K562 (cell line): Measurements from ENCODE around the gene ZNF467. TPM values are rescaled to one million over a fixed set of nuclear protein-coding genes. Genes with fewer than 3 reads are reported as not detected.

ENCODE experiments used
- BMI1 ChIP-seq: fragments of 150-350 bp; IDR thresholded peaks from 2 replicates; pipeline ENCODE4 v1.6.1; 2014; ENCODE audit warnings: low read length
- CEBPG ChIP-seq, 3 experiments: fragments of 200-800 bp in 1 of 3; sonication (Bioruptor generic) in 1 of 3; sonication (generic) in 1 of 3; formaldehyde crosslinking in 1 of 3; IDR thresholded peaks in 2 of 3; conservative IDR thresholded peaks in 1 of 3; 2 replicates each; pipeline versions ENCODE4 v1.6.1 to v1.8.0; 2016 to 2022; ENCODE audit warnings: missing compliant biosample characterization in 2 of 3, missing genetic modification characterization in 2 of 3, mild to moderate bottlenecking in 1 of 3, missing genetic modification reagents in 1 of 3
- EP300 ChIP-seq: IDR thresholded peaks from 2 replicates; pipeline ENCODE4 v1.6.1; 2012; ENCODE audit warnings: low read length, improper control_type of control experiment
- HDAC1 ChIP-seq, 2 experiments: fragments of 450-650 bp; IDR thresholded peaks; 2 replicates each; pipeline ENCODE4 v1.6.1; 2016 to 2017; ENCODE audit warnings: inconsistent platforms in 1 of 2, mild to moderate bottlenecking in 1 of 2, moderate library complexity in 1 of 2
- HNRNPH1 ChIP-seq: fragments of 200-400 bp; formaldehyde crosslinking; optimal IDR thresholded peaks from 2 replicates; pipeline ENCODE3; 2017; ENCODE audit warnings: low read depth, mild to moderate bottlenecking, low read length, moderate library complexity
- HNRNPK ChIP-seq: fragments of 200-400 bp; formaldehyde crosslinking; IDR thresholded peaks from one replicate; pipeline ENCODE4 v1.6.1; 2018; ENCODE audit warnings: mild to moderate bottlenecking, low read depth, low read length; ENCODE audit not compliant: poor library complexity, severe bottlenecking
- KDM5B ChIP-seq: fragments of 200-600 bp; sonication (generic); IDR thresholded peaks from 2 replicates; pipeline ENCODE4 v1.6.1; 2012; ENCODE audit warnings: low read depth, mild to moderate bottlenecking, moderate library complexity, low read length, control low read depth, inconsistent platforms; ENCODE audit not compliant: insufficient replicate concordance
- KLF13 ChIP-seq: fragments of 450-650 bp; IDR thresholded peaks from 2 replicates; pipeline ENCODE4 v1.6.1; 2016; ENCODE audit warnings: missing genetic modification characterization, low read depth, mild to moderate bottlenecking, missing compliant biosample characterization, moderate library complexity, borderline replicate concordance
- KLF16 ChIP-seq: IDR thresholded peaks from 2 replicates; pipeline ENCODE4 v1.6.1; 2016; ENCODE audit warnings: antibody characterized with exemption
- MAFK ChIP-seq: IDR thresholded peaks from 2 replicates; pipeline ENCODE4 v1.6.1; 2011; ENCODE audit warnings: low read length, improper control_type of control experiment
- MYC ChIP-seq, 2 experiments: fragments of 250-450 bp in 1 of 2; sonication (Bioruptor Pico) in 1 of 2; IDR thresholded peaks; 2 replicates each; pipeline versions ENCODE4 v1.5.1 to v1.6.1; 2012 to 2021; ENCODE audit warnings: low read depth in 2 of 2, borderline replicate concordance in 1 of 2, improper control_type of control experiment in 1 of 2, low read length in 1 of 2, mild to moderate bottlenecking in 1 of 2, moderate library complexity in 1 of 2
- NELFE ChIP-seq: IDR thresholded peaks from 2 replicates; pipeline ENCODE4 v1.6.1; 2011; ENCODE audit warnings: mild to moderate bottlenecking; ENCODE audit not compliant: insufficient read depth, insufficient read length
- POLR2G ChIP-seq: fragments of 200-400 bp; formaldehyde crosslinking; IDR thresholded peaks from 2 replicates; pipeline ENCODE4 v1.6.1; 2017; ENCODE audit warnings: low read depth, mild to moderate bottlenecking, antibody characterized with exemption, low read length, moderate library complexity
- PRPF4 ChIP-seq: fragments of 200-400 bp; formaldehyde crosslinking; IDR thresholded peaks from one replicate; pipeline ENCODE4 v1.6.1; 2017; ENCODE audit warnings: low read length, low read depth, mild to moderate bottlenecking; ENCODE audit not compliant: insufficient read depth, poor library complexity, severe bottlenecking
- SMC3 ChIP-seq: conservative IDR thresholded peaks from 2 replicates; pipeline ENCODE4 v1.6.1; 2011; ENCODE audit warnings: low read depth, low read length, improper control_type of control experiment; ENCODE audit not compliant: insufficient read depth
- SNAPC5 ChIP-seq: fragments of 250-450 bp; sonication (Bioruptor Pico); IDR thresholded peaks from 2 replicates; pipeline ENCODE4 v1.8.0; 2021; ENCODE audit warnings: moderate library complexity, mild to moderate bottlenecking, inconsistent platforms
- SNIP1 ChIP-seq: fragments of 450-650 bp; IDR thresholded peaks from 2 replicates; pipeline ENCODE4 v1.7.1; 2017; ENCODE audit warnings: low read depth, mild to moderate bottlenecking
- SOX6 ChIP-seq: fragments of 450-650 bp; IDR thresholded peaks from 2 replicates; pipeline ENCODE4 v1.6.1; 2014; ENCODE audit warnings: mild to moderate bottlenecking
- TEAD4 ChIP-seq, 2 experiments: sonication (generic) in 1 of 2; formaldehyde crosslinking in 1 of 2; IDR thresholded peaks; 2 replicates each; pipeline versions ENCODE4 v1.6.1 to v1.8.0; 2012 to 2022; ENCODE audit warnings: borderline replicate concordance in 1 of 2, inconsistent platforms in 1 of 2, low read length in 1 of 2, mild to moderate bottlenecking in 1 of 2, missing genetic modification reagents in 1 of 2
- XRCC4 ChIP-seq: IDR thresholded peaks from one replicate; pipeline ENCODE4 v1.6.1; 2011; ENCODE audit not compliant: insufficient read depth, insufficient read length; ENCODE audit errors: extremely low read depth
- ZEB2 ChIP-seq: fragments of 450-650 bp; IDR thresholded peaks from 2 replicates; pipeline ENCODE4 v1.6.1; 2016
- ZHX1 ChIP-seq: fragments of 150-350 bp; conservative IDR thresholded peaks from 2 replicates; pipeline ENCODE4 v1.6.1; 2014; ENCODE audit warnings: low read length
- ZKSCAN8 ChIP-seq: fragments of 200-800 bp; sonication (Bioruptor generic); IDR thresholded peaks from 2 replicates; pipeline ENCODE4 v1.6.1; 2016; ENCODE audit warnings: missing genetic modification characterization, missing compliant biosample characterization
- ZNF354B ChIP-seq: fragments of 250-450 bp; sonication (Bioruptor Pico); IDR thresholded peaks from 2 replicates; pipeline ENCODE4 v1.4.0; 2020
- ZNF57 ChIP-seq: fragments of 450-650 bp; formaldehyde crosslinking; IDR thresholded peaks from 2 replicates; pipeline ENCODE4 v1.4.0; 2020; ENCODE audit warnings: mild to moderate bottlenecking, moderate library complexity
- polyA plus RNA-seq, 8 experiments: library from polyadenylated mRNA; depleted of rRNA in 4 of 8; stranded (reverse) in 5 of 8; unstranded in 3 of 8; fragments of >200 nt; fragmentation: Nextera tagmentation in 2 of 8; fragmentation: Illumina TruSeq in 1 of 8; extraction: Ambion mirVana in 2 of 8; extraction: Trizol in 1 of 8; gene quantifications; 2 replicates each; pipeline versions ENCODE4 v1.2.1 to v1.2.3, GENCODE V29; 2011 to 2014; ENCODE audit warnings: inconsistent platforms in 1 of 8, missing spikeins in 1 of 8
- total RNA-seq, 7 experiments: library from RNA; depleted of rRNA in 6 of 7; stranded (reverse); fragments of >200 nt in 6 of 7; fragmentation: Illumina TruSeq in 2 of 7; extraction: Trizol in 2 of 7; gene quantifications; 2 replicates each; pipeline versions ENCODE4 v1.2.1 to v1.2.3, GENCODE V29; 2011 to 2021; ENCODE audit warnings: low replicate concordance in 1 of 7

Gene ZNF467
- total and polyA plus RNA-seq, 9 of the 15 experiments (the other 6 are each of a cell fraction or from before 2014, with no cell fraction given) = 0.32 to 14.2 (median 1.7) TPM

- TF ChIP-seq ZHX1 (0 out of 2 replicates have a peak, but pooled peaks have one; percentile 35), HNRNPK (peak; percentile 93), KLF16 (no peak), SMC3 (no peak), CEBPG (CRISPR knock-in tag; IDR thresholded peaks at IDR 0.05) (no peak), CEBPG (tag; conservative IDR thresholded peaks at IDR 0.05 in 1 of 2, IDR thresholded peaks at IDR 0.05 in 1 of 2) (no peak), XRCC4 (no peak), ZKSCAN8 (CRISPR knock-in tag) (no peak), SOX6 (peak; percentile 39; the same call in 1 of the 2 replicates), PRPF4 (peak; percentile 93), EP300 (peak; percentile 67), TEAD4 (IDR thresholded peaks at IDR 0.05; ENCODE audit: low read length) (peak; percentile 16; the same call in 1 of the 2 replicates), TEAD4 (CRISPR knock-in tag; IDR thresholded peaks at IDR 0.05; ENCODE audit: borderline replicate concordance) (no peak), ZNF354B (CRISPR knock-in tag) (no peak), HNRNPH1 (no peak), BMI1 (no peak), SNAPC5 (CRISPR knock-in tag) (no peak), ZEB2 (peak; percentile 56; the same call in 1 of the 2 replicates), SNIP1 (peak; percentile 46; the same call in 1 of the 2 replicates), KLF13 (no peak), MYC (IDR thresholded peaks at IDR 0.05; ENCODE audit: low read depth, low read length) (peak; percentile 73; the same call in 1 of the 2 replicates), MYC (CRISPR knock-in tag; IDR thresholded peaks at IDR 0.05; ENCODE audit: borderline replicate concordance, low read depth) (no peak), POLR2G (peak; percentile 81), ZNF57 (no peak), HDAC1 (IDR thresholded peaks at IDR 0.05) (peak in 1 of 2 experiments; percentile 93; a peak in 2 of 4 replicates), NELFE (no peak), KDM5B (no peak), MAFK (no peak)
Measured at GRCh38 chr7:149771720-149772240, 1.6 kb downstream of the ZNF467 start (continued).
